GM20000 (cell line): ENCODE results near the gene ANGPTL4.
A peak's percentile ranks its signal among the peaks of the same experiment; 100 is the strongest.

Experiments
- DNase-seq: peaks from one replicate; pipeline ENCODE4 v3.0.0; 2012; ENCODE audit warnings: low spot score
- TF ChIP-seq, protein P1 (sequence below): IDR thresholded peaks from 2 replicates; pipeline ENCODE4 v1.5.1; 2012; ENCODE audit warnings: mild to moderate bottlenecking, control low read depth; ENCODE audit errors: extremely low read depth, missing control alignments

ANGPTL4 gene

DNA sequence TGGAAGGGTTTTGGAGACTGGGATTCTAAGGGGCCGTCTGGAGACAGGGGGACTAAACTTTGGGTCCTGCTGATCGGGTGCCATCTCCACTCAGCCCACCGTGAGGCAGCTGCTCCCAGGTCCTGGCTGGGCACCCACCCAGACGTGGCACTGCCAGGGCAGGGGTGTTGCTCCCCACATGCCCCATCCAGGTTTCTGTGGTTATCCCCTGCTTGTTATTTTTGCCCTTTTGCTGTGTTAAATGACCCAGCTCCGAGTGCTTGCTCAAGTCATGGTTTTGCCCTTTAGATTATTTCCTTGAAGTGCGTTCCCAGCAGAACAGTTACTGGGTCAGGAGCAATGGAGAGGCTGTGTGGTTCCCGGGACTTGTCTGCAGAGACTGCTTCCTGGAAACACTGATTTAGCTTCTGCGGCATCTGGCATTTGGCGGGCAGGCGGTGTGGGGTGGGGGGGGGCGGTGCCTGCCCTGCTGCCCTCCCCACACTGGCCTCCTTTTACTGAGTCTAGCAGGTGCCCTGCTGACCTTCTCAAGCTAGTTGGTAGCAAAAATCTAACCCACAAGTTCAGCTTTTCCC is 28.1 kb downstream of the ANGPTL4 start:
- TF ChIP-seq, protein P1, sequence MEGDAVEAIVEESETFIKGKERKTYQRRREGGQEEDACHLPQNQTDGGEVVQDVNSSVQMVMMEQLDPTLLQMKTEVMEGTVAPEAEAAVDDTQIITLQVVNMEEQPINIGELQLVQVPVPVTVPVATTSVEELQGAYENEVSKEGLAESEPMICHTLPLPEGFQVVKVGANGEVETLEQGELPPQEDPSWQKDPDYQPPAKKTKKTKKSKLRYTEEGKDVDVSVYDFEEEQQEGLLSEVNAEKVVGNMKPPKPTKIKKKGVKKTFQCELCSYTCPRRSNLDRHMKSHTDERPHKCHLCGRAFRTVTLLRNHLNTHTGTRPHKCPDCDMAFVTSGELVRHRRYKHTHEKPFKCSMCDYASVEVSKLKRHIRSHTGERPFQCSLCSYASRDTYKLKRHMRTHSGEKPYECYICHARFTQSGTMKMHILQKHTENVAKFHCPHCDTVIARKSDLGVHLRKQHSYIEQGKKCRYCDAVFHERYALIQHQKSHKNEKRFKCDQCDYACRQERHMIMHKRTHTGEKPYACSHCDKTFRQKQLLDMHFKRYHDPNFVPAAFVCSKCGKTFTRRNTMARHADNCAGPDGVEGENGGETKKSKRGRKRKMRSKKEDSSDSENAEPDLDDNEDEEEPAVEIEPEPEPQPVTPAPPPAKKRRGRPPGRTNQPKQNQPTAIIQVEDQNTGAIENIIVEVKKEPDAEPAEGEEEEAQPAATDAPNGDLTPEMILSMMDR = no peak
- DNase-seq = no peak

DNA sequence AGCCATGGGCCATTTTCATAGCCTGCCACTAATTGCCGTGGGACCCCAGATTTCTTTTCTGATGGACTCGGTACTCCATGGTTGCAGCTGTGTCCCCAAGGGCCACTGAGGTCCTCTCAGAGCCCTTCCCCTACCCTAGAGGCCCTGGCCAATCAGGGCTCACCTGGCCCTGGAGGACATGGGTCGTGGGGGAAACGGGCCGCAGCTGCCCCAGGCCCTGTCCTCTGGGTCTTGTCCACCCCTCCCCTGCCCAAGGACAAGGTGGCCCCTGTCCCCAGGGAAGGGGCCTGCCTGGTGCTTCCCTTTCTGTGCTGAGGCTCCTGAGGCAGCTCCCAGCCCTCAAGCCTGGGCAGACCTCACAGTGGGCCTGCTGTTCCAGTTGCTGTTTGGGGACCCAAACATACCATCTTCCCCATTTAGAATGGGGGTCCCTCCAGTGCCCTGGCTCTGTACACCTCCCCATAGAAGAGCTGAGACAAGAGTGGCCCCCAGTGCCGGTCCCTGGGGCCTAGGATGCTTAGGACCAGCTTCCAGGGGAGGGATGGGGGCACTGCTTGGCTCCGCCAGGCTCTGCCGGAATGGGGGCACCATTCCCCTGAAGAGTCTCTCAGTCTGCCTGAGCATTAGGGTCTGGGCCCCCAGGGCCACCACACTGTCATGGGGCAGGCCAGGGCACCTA is 29.4 kb downstream of the ANGPTL4 start:
- DNase-seq = no peak
- TF ChIP-seq, protein P1 = no peak

DNA sequence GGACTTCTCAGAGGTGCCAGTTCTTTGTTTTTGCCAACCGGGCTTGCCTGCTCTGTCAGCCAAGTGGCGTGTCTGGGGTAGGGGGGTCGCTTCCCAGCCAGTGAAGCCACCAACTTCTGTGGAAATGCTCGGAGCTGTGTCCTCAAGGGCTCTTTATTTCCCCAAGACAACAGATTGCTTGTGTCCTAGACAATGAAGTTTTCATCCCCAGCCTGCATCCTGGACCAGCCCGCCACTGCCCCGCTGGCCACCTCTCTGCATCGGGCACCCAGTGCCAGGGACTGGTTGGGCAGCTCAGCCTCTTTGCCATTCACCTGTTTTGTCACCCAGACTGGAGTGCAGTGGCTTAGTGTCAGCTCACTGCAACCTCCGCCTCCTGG is 29.9 kb downstream of the ANGPTL4 start:
- no peak for DNase-seq
- TF ChIP-seq, protein P1 = no peak

DNA sequence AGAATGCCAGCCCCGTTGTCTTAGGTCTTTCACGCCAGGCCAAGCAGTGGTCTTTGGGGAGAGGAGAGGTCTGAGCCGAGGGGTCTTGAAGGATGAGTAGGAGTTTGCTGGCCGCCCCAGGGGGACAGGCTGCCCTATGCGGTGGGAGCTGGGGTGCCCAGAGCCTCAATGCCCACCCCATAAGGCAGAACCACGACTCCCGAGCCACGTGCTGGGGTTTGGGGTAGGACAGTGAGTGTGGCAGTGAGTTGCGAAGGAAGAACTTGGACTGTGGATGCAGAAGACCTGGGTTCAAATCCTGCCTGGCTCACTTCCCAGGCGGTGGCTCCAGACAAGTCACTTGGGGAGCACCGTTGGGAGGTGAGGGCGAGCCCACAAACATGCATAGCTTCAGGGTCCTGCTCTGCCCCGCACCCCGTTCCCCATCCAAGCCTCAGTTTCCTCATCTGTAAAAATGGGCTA is 31.7 kb downstream of the ANGPTL4 start:
- no peak for DNase-seq
- TF ChIP-seq, protein P1 = no peak

DNA sequence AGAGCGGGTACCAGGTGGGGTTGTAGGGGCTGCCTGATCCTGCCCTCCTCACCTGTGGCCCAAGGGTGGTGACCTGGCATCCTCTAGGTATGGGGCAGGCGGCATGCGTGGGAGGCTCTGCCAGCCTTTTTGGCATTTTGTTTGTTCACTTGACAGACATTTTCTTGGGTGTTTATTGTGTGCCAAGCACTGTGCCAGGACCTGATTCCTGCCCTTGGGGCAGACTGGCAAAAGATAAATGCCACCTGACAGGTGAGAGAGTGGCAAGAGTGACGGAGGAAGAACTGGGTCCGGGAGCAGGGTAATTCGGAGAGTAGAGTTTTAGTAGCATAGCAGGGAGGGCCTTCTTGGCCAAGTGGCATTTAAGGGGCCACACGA is 32.2 kb downstream of the ANGPTL4 start:
- TF ChIP-seq, protein P1 = no peak
- DNase-seq = no peak

DNA sequence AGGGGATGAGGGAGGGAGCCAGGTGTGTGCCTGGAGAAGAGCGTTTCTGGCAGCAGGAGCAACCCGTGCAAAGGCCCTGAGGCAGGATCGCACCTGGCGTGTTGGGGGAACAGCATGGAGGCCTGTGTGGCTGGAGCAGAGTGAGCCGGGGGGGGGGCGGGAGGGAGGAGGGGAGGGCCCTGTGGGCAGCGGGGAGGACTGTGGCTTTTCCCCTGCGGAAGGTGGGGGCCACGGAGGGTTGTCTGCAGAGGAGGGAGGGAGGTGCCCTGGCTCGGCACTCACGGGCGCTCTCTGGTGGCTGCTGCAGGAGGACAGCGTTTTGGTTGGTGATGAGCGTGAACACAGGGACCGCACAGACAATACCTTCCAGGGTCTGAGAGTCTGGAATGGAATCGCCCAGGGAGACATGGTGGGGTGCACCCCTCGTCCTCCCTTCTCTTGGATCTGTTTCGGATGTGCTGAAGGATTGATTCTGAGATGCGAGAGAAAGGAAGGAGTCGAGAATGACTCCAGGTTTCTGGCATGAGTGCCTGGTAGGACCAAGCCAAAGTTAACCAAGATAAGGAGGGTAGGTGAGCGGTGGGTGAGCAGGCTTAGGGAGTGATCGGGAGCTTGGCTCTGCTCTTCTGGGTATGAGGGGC is 32.7 kb downstream of the ANGPTL4 start:
- TF ChIP-seq, protein P1 = peak; percentile 56
- DNase-seq = peak; percentile 85

DNA sequence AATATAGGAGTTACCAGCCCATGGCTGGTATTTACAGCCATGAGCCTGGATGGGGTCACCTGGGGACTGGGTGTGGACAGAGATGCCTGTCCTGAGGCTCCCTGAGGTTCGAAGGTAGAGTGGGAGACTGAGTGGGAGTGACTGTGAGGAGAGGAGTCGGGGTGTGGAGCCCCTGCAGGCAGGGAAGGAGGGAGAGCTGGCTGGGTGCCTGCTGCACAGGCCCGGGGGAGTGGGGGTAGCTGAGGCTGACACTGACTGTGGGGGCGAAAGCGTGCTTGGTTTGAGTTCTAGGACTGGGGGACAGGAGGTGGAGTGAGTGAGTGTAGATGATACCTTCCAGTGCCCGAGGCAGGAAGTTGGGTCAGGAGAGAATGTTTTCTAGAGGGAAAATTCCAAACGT is 33.3 kb downstream of the ANGPTL4 start:
- no peak for DNase-seq
- TF ChIP-seq, protein P1 = no peak
